Bronchial epithelial cell (primary cell): ENCODE data around the gene SPINK1. TPM values are rescaled to one million over a fixed set of nuclear protein-coding genes. Genes with fewer than 3 reads are reported as not detected.

Experiments
- DNase-seq: peaks from one replicate; pipeline ENCODE4 v3.0.0-alpha.2; 2010; ENCODE audit warnings: low read depth
- FAIRE-seq: peaks from 2 replicates; lab custom pipeline; 2011; peaks lifted over from hg19 to GRCh38; lab: Jason Lieb, UNC
- H3K27me3 ChIP-seq: 2 replicates; pipeline ENCODE4 v1.5.1; 2011; ENCODE audit warnings: low read length; ENCODE audit not compliant: control insufficient read depth, insufficient read depth
- H3K36me3 ChIP-seq: 2 replicates; pipeline ENCODE4 v1.5.1; 2011; ENCODE audit warnings: low read length; ENCODE audit not compliant: control insufficient read depth, insufficient read depth
- H3K4me3 ChIP-seq: 2 replicates; pipeline ENCODE4 v1.5.1; 2011; ENCODE audit warnings: mild to moderate bottlenecking, low read depth, low read length, control low read depth
- total RNA-seq: library from RNA; depleted of rRNA; stranded (reverse); fragments of >200 nt; gene quantifications from 2 replicates; pipeline ENCODE4 v1.2.1, GENCODE V29; 2014
- TF ChIP-seq, protein P1 (sequence below): IDR thresholded peaks from 2 replicates; pipeline ENCODE4 v1.5.1; 2011; ENCODE audit warnings: mild to moderate bottlenecking, moderate library complexity, low read length, control low read depth, inconsistent platforms; ENCODE audit not compliant: insufficient read depth, severe bottlenecking

The SPINK1 gene
- total RNA-seq, 1 donor from 2014 or later, result 1.1 TPM

GRCh38 chr5:147786142-147786541, 45.3 kb downstream of the SPINK1 start:
- H3K4me3 ChIP-seq, result no peak overlapping the region
- TF ChIP-seq, protein P1, sequence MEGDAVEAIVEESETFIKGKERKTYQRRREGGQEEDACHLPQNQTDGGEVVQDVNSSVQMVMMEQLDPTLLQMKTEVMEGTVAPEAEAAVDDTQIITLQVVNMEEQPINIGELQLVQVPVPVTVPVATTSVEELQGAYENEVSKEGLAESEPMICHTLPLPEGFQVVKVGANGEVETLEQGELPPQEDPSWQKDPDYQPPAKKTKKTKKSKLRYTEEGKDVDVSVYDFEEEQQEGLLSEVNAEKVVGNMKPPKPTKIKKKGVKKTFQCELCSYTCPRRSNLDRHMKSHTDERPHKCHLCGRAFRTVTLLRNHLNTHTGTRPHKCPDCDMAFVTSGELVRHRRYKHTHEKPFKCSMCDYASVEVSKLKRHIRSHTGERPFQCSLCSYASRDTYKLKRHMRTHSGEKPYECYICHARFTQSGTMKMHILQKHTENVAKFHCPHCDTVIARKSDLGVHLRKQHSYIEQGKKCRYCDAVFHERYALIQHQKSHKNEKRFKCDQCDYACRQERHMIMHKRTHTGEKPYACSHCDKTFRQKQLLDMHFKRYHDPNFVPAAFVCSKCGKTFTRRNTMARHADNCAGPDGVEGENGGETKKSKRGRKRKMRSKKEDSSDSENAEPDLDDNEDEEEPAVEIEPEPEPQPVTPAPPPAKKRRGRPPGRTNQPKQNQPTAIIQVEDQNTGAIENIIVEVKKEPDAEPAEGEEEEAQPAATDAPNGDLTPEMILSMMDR, result no peak
- FAIRE-seq (no peak), DNase-seq (no peak)
- peaks cover 4% of the 10 kb centered on the region for H3K27me3 ChIP-seq
- no peaks in the 10 kb centered on the region for H3K36me3 ChIP-seq

DNA sequence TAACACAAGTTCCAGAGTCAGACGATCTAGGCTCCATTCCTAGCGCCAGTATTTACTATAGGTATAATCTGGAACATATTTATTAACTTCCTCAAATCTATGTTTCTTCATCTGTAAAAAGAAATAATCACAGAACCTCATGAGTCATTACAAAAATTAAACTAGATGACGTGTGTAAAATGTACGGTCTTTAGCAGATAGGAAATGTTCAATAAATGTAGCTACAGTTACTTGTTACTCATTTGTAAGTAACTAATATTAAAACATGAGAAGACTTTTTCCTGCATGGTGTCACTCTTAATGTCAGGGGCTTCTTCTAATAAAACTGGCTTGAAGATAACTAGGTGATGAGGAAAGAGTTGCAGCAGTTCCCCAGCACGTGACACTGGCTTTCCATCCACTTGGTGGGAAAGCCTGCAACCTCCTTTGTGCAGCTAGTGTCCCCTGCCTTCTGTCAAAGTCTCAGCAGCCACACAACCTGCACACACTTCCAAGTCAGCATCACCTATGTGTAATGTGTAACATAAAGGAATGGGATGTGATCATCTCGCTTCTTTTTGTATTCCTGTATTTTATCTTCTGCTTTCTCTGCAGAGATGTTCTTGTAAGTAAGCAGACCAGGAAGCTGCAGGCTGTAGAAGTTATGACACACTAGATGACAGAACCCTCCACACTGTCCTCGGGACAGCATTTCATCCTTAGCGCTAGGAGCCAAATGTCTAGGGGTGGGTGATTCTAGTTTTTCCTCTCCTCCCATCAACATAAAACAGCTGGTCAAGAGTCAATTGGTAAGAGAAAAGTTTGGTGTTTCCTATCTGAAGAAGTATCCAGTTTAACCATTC, 47.1 kb downstream of the SPINK1 start:
- H3K4me3 ChIP-seq, result no peak overlapping the region
- DNase-seq (no peak), FAIRE-seq (no peak)
- TF ChIP-seq, protein P1, result no peak
- no peaks in the 10 kb centered on the region for H3K36me3 ChIP-seq
- peaks cover 4% of the 10 kb centered on the region for H3K27me3 ChIP-seq

DNA sequence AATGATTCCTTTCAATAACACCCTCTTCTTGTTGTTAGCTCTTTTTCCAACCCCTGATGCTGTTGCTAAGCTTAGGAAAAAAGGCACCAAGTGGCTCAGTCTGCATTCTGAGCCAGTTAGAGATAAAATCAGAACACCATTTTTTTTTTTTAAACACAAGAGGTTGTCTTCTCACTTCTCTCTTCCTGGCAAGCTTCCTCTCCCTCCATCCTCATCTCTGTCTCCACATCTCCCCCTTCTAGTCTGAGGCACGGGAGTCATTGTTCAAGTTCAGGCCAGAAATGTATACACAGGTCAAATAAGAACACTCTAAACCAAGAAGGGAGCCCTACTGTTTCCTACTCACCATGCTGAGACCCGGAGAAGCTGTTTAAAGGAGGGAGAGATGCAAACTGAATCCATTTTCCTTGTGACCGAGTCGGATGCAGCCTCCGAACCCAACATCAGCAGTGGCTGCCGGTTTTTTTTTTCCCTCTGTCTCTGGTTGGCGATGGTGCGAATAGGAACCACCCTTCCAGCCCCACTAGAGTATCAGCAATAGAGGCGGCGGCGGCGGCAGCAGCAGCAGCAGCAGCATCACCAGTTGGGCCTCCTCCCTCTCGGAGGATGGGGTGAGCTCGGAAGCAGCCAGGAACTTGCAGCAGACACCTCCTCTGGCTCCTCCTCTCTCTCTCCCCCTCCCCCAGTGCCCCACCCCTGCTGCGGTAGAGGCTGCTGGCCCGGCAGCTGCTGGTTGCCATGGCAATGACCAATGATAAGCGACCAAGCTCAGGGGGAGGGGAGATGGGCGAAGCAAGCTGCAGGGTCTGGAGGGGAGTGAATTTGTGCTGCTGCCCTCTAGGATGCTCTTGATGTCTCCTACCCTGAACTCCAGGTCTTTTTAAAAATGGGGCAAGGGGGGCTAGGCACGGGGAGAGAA, 49.1 kb downstream of the SPINK1 start, which contains the start of gene JAKMIP2:
JAKMIP2 (minus strand) TSS at position 619 of the 919 bp plus-strand sequence. CDS start 110,922 bp downstream, outside the sequence.
- no peak within 1 kb of the TSS for H3K4me3 ChIP-seq
- DNase-seq (no peak), FAIRE-seq (no peak)
- H3K36me3 ChIP-seq, result no peaks in the 10 kb centered on the region
- TF ChIP-seq, protein P1, result no peak
- peaks cover 4% of the 10 kb centered on the region for H3K27me3 ChIP-seq

DNA sequence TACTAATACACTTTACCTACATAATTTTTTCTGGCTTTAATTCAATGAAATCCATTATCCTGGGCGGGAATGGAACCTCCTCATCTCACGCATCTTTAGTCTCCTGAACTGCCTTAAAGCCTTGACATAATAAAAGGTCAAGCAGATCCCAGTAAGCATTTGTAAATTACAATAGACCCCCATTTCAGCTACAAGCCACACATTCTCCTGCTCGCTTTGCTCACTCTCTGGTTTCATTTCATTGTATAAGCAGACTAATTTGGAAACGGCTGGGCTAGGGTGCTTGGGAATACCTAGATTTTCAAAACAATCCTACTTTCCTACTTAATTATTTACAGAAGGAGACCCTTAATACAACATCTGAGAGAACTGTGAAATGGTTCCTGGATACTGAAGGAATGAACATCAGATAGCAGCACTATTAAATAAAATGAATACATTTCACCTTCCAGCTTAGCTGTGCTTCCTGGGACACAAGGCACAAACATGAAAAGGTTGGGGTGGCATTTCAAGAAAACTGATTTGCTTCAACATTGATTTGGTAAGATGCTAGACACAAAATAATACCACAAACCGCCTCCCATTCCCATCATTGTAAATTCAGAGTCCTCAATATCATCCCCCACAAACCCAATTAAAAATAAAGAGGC, 50.4 kb downstream of the SPINK1 start:
- TF ChIP-seq, protein P1, result no peak
- FAIRE-seq, result no peak
- no peaks in the 10 kb centered on the region for H3K36me3 ChIP-seq
- no peak overlapping the region for H3K4me3 ChIP-seq
- H3K27me3 ChIP-seq, result peaks cover 4% of the 10 kb centered on the region
- DNase-seq, result no peak

GRCh38 chr5:147779694-147780093, 51.8 kb downstream of the SPINK1 start:
- H3K27me3 ChIP-seq, result peaks cover 4% of the 10 kb centered on the region
- FAIRE-seq (no peak), DNase-seq (no peak)
- H3K4me3 ChIP-seq, result no peak overlapping the region
- TF ChIP-seq, protein P1, result no peak
- no peaks in the 10 kb centered on the region for H3K36me3 ChIP-seq
